GM19395 (cell line): ENCODE measurements around the gene TBX18.
A peak's percentile ranks its signal among the peaks of the same experiment; 100 is the strongest.

ENCODE experiments used
- ATAC-seq: cut with Tn5 transposase; IDR thresholded peaks from one replicate; pipeline ENCODE4 v1.9.1; 2021; ENCODE audit warnings: mild to moderate bottlenecking, moderate library complexity; ENCODE audit not compliant: unreplicated experiment

Gene TBX18

GRCh38 chr6:84764332-84765049 lies at the start of gene TBX18:
TSS of gene TBX18 (minus strand) at chr6:84764598. CDS start at chr6:84764181, 417 bp downstream.
- ATAC-seq, result no peak

GRCh38 chr6:84811351-84811750 lies 47.0 kb upstream of the TBX18 start:
- ATAC-seq, result no peak

- no peak for ATAC-seq
Observed at GRCh38 chr6:84809455-84809854, 45.1 kb upstream of the TBX18 start.

GRCh38 chr6:84808491-84809061 lies 44.2 kb upstream of the TBX18 start:
- ATAC-seq, result no peak

GRCh38 chr6:84805145-84805544 lies 40.7 kb upstream of the TBX18 start:
- no peak for ATAC-seq

- no peak for ATAC-seq
Observed at GRCh38 chr6:84804720-84805119, 40.3 kb upstream of the TBX18 start.

- ATAC-seq, result no peak
Observed at GRCh38 chr6:84801250-84801649, 36.9 kb upstream of the TBX18 start.

GRCh38 chr6:84798257-84798656 lies 33.9 kb upstream of the TBX18 start:
- ATAC-seq, result no peak

GRCh38 chr6:84796343-84796742 lies 31.9 kb upstream of the TBX18 start:
- ATAC-seq, result no peak

GRCh38 chr6:84791927-84792326 lies 27.5 kb upstream of the TBX18 start:
- ATAC-seq, result no peak

- no peak for ATAC-seq
Observed at GRCh38 chr6:84791233-84791632, 26.8 kb upstream of the TBX18 start.

GRCh38 chr6:84789170-84789569 lies 24.8 kb upstream of the TBX18 start:
- no peak for ATAC-seq

GRCh38 chr6:84788689-84789088 lies 24.3 kb upstream of the TBX18 start:
- ATAC-seq, result no peak

- no peak for ATAC-seq
Observed at GRCh38 chr6:84785671-84786070, 21.3 kb upstream of the TBX18 start.

GRCh38 chr6:84779917-84780316 lies 15.5 kb upstream of the TBX18 start:
- ATAC-seq, result no peak

- ATAC-seq, result no peak
Observed at GRCh38 chr6:84779380-84779779, 15.0 kb upstream of the TBX18 start.

GRCh38 chr6:84777888-84778287 lies 13.5 kb upstream of the TBX18 start:
- no peak for ATAC-seq

GRCh38 chr6:84776392-84776791 lies 12.0 kb upstream of the TBX18 start:
- no peak for ATAC-seq

- no peak for ATAC-seq
Observed at GRCh38 chr6:84775751-84776150, 11.4 kb upstream of the TBX18 start.

- ATAC-seq, result peak; percentile 25
Observed at GRCh38 chr6:84774985-84775284, 10.5 kb upstream of the TBX18 start.

- ATAC-seq, result peak; percentile 72
Observed at GRCh38 chr6:84774157-84774984, 10.0 kb upstream of the TBX18 start.
